Umbilical cord (tissue), 2 donors: ENCODE data around the gene EMILIN2. TPM values are rescaled to one million over a fixed set of nuclear protein-coding genes. Genes with fewer than 3 reads are reported as not detected.

Source experiments
- DNase-seq: peaks from one replicate; pipeline ENCODE4 v3.0.0-alpha.2; 2015; ENCODE audit warnings: low spot score
- total RNA-seq: library from RNA; depleted of rRNA; stranded (reverse); fragments of >200 nt; gene quantifications from one replicate; pipeline ENCODE4 v1.2.3, GENCODE V29; 2014; ENCODE audit warnings: low replicate concordance; ENCODE audit not compliant: insufficient read depth

The EMILIN2 gene
- total RNA-seq, 1 donor from 2014 or later, result 26.5 TPM

GRCh38 chr18:2872095-2872494, 25.3 kb downstream of the EMILIN2 start:
- DNase-seq, result no peak

GRCh38 chr18:2874765-2875164, 28.0 kb downstream of the EMILIN2 start:
- DNase-seq, result no peak

- no peak for DNase-seq
These were observed 32.0 kb downstream of the EMILIN2 start for GRCh38 chr18:2878656-2879330.

GRCh38 chr18:2879889-2880288, 33.1 kb downstream of the EMILIN2 start:
- DNase-seq, result no peak

GRCh38 chr18:2880473-2880872, 33.7 kb downstream of the EMILIN2 start:
- peak; percentile 27 for DNase-seq

- peak; percentile 95 for DNase-seq
These were observed 34.5 kb downstream of the EMILIN2 start for GRCh38 chr18:2881088-2881839.

GRCh38 chr18:2881840-2882195, 35.0 kb downstream of the EMILIN2 start:
- no peak for DNase-seq

- no peak for DNase-seq
These were observed 35.4 kb downstream of the EMILIN2 start for GRCh38 chr18:2882201-2882600.

- DNase-seq, result peak; percentile 65
These were observed 36.4 kb downstream of the EMILIN2 start for GRCh38 chr18:2883076-2883735.

GRCh38 chr18:2884706-2885285, 38.0 kb downstream of the EMILIN2 start:
- DNase-seq, result no peak

GRCh38 chr18:2887470-2887869, 40.7 kb downstream of the EMILIN2 start:
- no peak for DNase-seq

GRCh38 chr18:2889761-2890192, 43.0 kb downstream of the EMILIN2 start:
- DNase-seq, result no peak

- no peak for DNase-seq
These were observed 43.8 kb downstream of the EMILIN2 start for GRCh38 chr18:2890606-2891005.

GRCh38 chr18:2891526-2892431, 45.0 kb downstream of the EMILIN2 start:
- DNase-seq, result peak; percentile 24

GRCh38 chr18:2893056-2893455, 46.2 kb downstream of the EMILIN2 start:
- no peak for DNase-seq

- DNase-seq, result no peak
These were observed 46.9 kb downstream of the EMILIN2 start for GRCh38 chr18:2893676-2894075.

GRCh38 chr18:2894131-2894840, 47.5 kb downstream of the EMILIN2 start:
- DNase-seq, result no peak

- no peak for DNase-seq
These were observed 48.1 kb downstream of the EMILIN2 start for GRCh38 chr18:2894841-2895370.

- DNase-seq, result no peak
These were observed 48.6 kb downstream of the EMILIN2 start for GRCh38 chr18:2895391-2895790.

GRCh38 chr18:2896990-2897389, 50.2 kb downstream of the EMILIN2 start:
- no peak for DNase-seq
